Keratinocyte (primary cell): ENCODE data around the gene DNAH3. TPM values are rescaled to one million over a fixed set of nuclear protein-coding genes. Genes with fewer than 3 reads are reported as not detected.

Experiments used
- DNase-seq: peaks from one replicate; pipeline ENCODE4 v3.0.0-alpha.2; 2011; ENCODE audit warnings: low read depth, missing footprints, low spot score
- FAIRE-seq: peaks from 2 replicates; lab custom pipeline; 2011; peaks lifted over from hg19 to GRCh38; lab: Jason Lieb, UNC
- H2AFZ ChIP-seq: 2 replicates; pipeline ENCODE4 v1.6.0; 2012; ENCODE audit warnings: low read length, control low read depth, inconsistent platforms; ENCODE audit not compliant: control insufficient read depth
- H3K27ac ChIP-seq: 2 replicates; pipeline ENCODE4 v1.5.1; 2011; ENCODE audit warnings: low read length; ENCODE audit not compliant: control insufficient read depth, insufficient read depth
- H3K27me3 ChIP-seq: 3 replicates; pipeline ENCODE4 v1.6.0; 2011; ENCODE audit warnings: low read length; ENCODE audit not compliant: control insufficient read depth, insufficient read depth; ENCODE audit errors: extremely low read depth
- H3K36me3 ChIP-seq, 2 experiments: 2 replicates in 1 of 2; 3 replicates in 1 of 2; pipeline ENCODE4 v1.5.1; 2011; ENCODE audit warnings: low read length in 2 of 2, mild to moderate bottlenecking in 1 of 2; ENCODE audit not compliant: control insufficient read depth in 2 of 2, insufficient read depth in 2 of 2; ENCODE audit errors: extremely low read depth in 1 of 2
- H3K4me1 ChIP-seq: 3 replicates; pipeline ENCODE4 v1.5.1; 2011; ENCODE audit warnings: low read length; ENCODE audit not compliant: control insufficient read depth, insufficient read depth; ENCODE audit errors: extremely low read depth
- H3K4me2 ChIP-seq: 3 replicates; pipeline ENCODE4 v1.6.0; 2011; ENCODE audit warnings: low read depth, low read length; ENCODE audit not compliant: control insufficient read depth, insufficient read depth; ENCODE audit errors: extremely low read depth
- H3K4me3 ChIP-seq, 3 experiments: fragments of 200-600 bp in 1 of 3; sonication (generic) in 1 of 3; 2 replicates in 2 of 3; 3 replicates in 1 of 3; pipeline ENCODE4 v1.5.1; 2011 to 2016; ENCODE audit warnings: low read length in 3 of 3, mild to moderate bottlenecking in 3 of 3, control low read depth in 2 of 3, inconsistent platforms in 1 of 3, low read depth in 1 of 3, mixed read lengths in 1 of 3, mixed run types in 1 of 3, moderate library complexity in 1 of 3; ENCODE audit not compliant: control insufficient read depth in 2 of 3, insufficient read depth in 2 of 3; ENCODE audit errors: extremely low read depth in 1 of 3
- H3K79me2 ChIP-seq: 2 replicates; pipeline ENCODE4 v1.6.0; 2012; ENCODE audit warnings: low read length; ENCODE audit not compliant: control insufficient read depth, insufficient read depth
- H3K9ac ChIP-seq: 3 replicates; pipeline ENCODE4 v1.6.0; 2011; ENCODE audit warnings: low read length; ENCODE audit not compliant: control insufficient read depth, insufficient read depth; ENCODE audit errors: extremely low read depth
- H3K9me1 ChIP-seq: 3 replicates; pipeline ENCODE4 v1.6.0; 2011; ENCODE audit warnings: low read length; ENCODE audit not compliant: control insufficient read depth, insufficient read depth; ENCODE audit errors: extremely low read depth
- H3K9me3 ChIP-seq: 2 replicates; pipeline ENCODE4 v1.5.1; 2012; ENCODE audit warnings: low read depth, low read length; ENCODE audit not compliant: control insufficient read depth
- H4K20me1 ChIP-seq: 3 replicates; pipeline ENCODE4 v1.6.0; 2011; ENCODE audit warnings: low read length; ENCODE audit not compliant: control insufficient read depth, insufficient read depth; ENCODE audit errors: extremely low read depth
- EZH2 ChIP-seq: IDR thresholded peaks from one replicate; pipeline ENCODE4 v1.6.1; 2012; ENCODE audit warnings: inconsistent platforms, mild to moderate bottlenecking, low read length, moderate library complexity
- dilution Hi-C: fragments of 300-500 bp; cut with MboI; formaldehyde crosslinking; loops from one replicate; pipeline ENCODE4 v1.7.0; 2020; ENCODE audit warnings: low sequenced_read_pairs; ENCODE audit not compliant: extremely low pct_ligation_motif_present
- polyA plus RNA-seq, 5 experiments: library from polyadenylated mRNA; depleted of rRNA in 3 of 5; stranded (reverse) in 3 of 5; stranded (forward) in 1 of 5; unstranded in 1 of 5; fragments of >200 nt; gene quantifications; 1 replicate in 1 of 5; 2 replicates in 3 of 5; 3 replicates in 1 of 5; pipeline versions ENCODE4 v1.2.1 to v1.2.3, GENCODE V29; 2011 to 2012; ENCODE audit warnings: missing spikeins in 2 of 5, low read depth in 1 of 5, low replicate concordance in 1 of 5
- TF ChIP-seq, protein P1 (sequence below), 3 experiments: IDR thresholded peaks in 1 of 3; conservative IDR thresholded peaks in 1 of 3; optimal IDR thresholded peaks in 1 of 3; 2 replicates in 2 of 3; 3 replicates in 1 of 3; pipeline versions ENCODE3 to v1.5.1; 2011; ENCODE audit warnings: low read length in 3 of 3, mild to moderate bottlenecking in 3 of 3, moderate library complexity in 2 of 3, control low read depth in 1 of 3, inconsistent platforms in 1 of 3; ENCODE audit not compliant: insufficient read depth in 2 of 3; ENCODE audit errors: extremely low read depth in 1 of 3

Gene DNAH3
- polyA plus RNA-seq, 1 donor (not counting 4 experiments of a cell fraction or from before 2014, with no cell fraction given), result 1.2 TPM

DNA sequence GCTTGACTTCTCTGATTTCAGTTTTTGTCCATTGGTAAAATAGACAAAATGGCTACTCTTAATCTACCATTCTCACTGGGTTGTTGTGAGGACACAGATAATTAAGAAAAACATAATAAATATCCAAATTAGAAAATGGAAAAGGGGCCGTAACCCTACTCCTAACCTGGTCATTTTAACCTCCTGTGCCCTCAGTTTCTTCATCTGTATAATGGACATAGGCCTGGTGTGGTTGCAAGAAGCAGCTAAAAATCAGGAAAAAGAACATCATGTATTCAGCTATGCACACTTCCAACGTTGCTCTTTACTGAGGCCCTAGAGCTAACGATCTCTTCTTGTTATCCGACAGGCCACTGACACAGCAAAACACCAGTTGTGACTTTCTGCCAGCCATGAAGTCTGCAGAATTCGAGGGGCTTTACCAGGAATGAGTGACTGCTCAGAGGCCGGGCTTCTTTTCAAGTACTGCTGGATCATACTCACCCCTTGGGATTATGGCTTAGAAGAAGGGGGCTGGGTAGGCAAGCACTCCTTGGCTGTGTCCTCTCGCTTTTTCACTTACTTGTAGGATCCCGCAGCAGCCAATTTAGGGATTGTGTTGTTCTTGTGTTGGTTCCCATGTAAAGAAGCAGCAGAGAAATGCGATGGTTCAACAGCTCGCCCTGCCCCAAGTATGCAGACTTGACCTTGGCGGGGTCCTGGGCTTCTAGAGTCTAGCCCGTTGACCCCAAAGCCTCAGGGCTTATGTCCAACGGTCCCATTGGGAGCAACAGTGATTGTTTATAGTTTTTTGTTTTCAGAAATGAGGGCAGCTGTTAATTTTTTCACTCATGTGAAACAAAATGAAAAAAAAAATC lies 28.7 kb upstream of the DNAH3 start:
- H3K36me3 ChIP-seq, result peaks cover 30 to 37% of the 10 kb centered on the region in 2 experiments
- no peak for DNase-seq
- no peak overlapping the region for H3K4me3 ChIP-seq
- no peak overlapping the region for H2AFZ ChIP-seq
- no peak for FAIRE-seq
- no peaks in the 10 kb centered on the region for H3K4me1 ChIP-seq
- no peaks in the 10 kb centered on the region for H3K79me2 ChIP-seq
- no peaks in the 10 kb centered on the region for H3K9me1 ChIP-seq
- H3K9ac ChIP-seq, result no peak overlapping the region
- TF ChIP-seq, protein P1, sequence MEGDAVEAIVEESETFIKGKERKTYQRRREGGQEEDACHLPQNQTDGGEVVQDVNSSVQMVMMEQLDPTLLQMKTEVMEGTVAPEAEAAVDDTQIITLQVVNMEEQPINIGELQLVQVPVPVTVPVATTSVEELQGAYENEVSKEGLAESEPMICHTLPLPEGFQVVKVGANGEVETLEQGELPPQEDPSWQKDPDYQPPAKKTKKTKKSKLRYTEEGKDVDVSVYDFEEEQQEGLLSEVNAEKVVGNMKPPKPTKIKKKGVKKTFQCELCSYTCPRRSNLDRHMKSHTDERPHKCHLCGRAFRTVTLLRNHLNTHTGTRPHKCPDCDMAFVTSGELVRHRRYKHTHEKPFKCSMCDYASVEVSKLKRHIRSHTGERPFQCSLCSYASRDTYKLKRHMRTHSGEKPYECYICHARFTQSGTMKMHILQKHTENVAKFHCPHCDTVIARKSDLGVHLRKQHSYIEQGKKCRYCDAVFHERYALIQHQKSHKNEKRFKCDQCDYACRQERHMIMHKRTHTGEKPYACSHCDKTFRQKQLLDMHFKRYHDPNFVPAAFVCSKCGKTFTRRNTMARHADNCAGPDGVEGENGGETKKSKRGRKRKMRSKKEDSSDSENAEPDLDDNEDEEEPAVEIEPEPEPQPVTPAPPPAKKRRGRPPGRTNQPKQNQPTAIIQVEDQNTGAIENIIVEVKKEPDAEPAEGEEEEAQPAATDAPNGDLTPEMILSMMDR (optimal IDR thresholded peaks at IDR 0.05 in 1 of 3, IDR thresholded peaks at IDR 0.05 in 1 of 3, conservative IDR thresholded peaks at IDR 0.05 in 1 of 3; ENCODE audit: extremely low read depth in 1 of 3, insufficient read depth in 2 of 3, low read length in 3 of 3), result no peak
- no peak for TF ChIP-seq EZH2
- H3K27me3 ChIP-seq, result no peaks in the 10 kb centered on the region
- no peak overlapping the region for H3K27ac ChIP-seq
- dilution Hi-C loops, result no loop called here
- no peak overlapping the region for H3K4me2 ChIP-seq
- H4K20me1 ChIP-seq, result no peaks in the 10 kb centered on the region
- no peaks in the 10 kb centered on the region for H3K9me3 ChIP-seq

DNA sequence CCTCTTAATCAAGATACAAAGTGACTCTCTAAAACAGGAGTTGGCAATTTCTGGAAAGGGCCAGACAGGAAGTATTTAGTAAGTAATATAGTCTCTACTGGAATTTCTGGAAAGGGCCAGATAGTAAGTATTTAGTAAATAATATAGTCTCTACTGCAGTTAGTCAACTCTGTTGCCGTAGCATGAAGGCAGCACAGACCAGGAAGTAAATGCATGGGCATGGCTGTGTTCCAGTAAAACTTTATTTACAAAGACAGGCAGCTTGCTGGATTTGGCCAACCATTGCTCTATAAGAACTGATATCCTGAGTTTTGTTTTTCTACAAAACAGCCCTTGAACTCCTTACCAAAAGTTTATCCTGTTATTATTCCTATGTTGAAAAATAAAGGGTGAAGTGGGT lies 24.8 kb upstream of the DNAH3 start:
- TF ChIP-seq, protein P1 (optimal IDR thresholded peaks at IDR 0.05 in 1 of 3, IDR thresholded peaks at IDR 0.05 in 1 of 3, conservative IDR thresholded peaks at IDR 0.05 in 1 of 3; ENCODE audit: extremely low read depth in 1 of 3, insufficient read depth in 2 of 3, low read length in 3 of 3), result no peak
- TF ChIP-seq EZH2, result no peak
- H3K36me3 ChIP-seq, result peaks cover 37 to 41% of the 10 kb centered on the region in 2 experiments
- dilution Hi-C loops, result no loop called here

More for the DNA sequence above, 24.8 kb upstream of the DNAH3 start:
- Histone ChIP-seq H3K9me3 (no peaks in the 10 kb centered on the region), H3K9me1 (no peaks in the 10 kb centered on the region), H3K27ac (no peak overlapping the region), H3K27me3 (no peaks in the 10 kb centered on the region), H3K4me2 (no peak overlapping the region), H3K79me2 (no peaks in the 10 kb centered on the region), H3K4me3 (no peak overlapping the region), H3K9ac (no peak overlapping the region), H4K20me1 (no peaks in the 10 kb centered on the region), H2AFZ (no peak overlapping the region), H3K4me1 (no peaks in the 10 kb centered on the region)
- no peak for DNase-seq
- no peak for FAIRE-seq
